GM06990 (cell line): ENCODE measurements around the gene KRTAP10-3.

ENCODE experiments used
- DNase-seq: peaks from one replicate; pipeline ENCODE4 v3.0.0-alpha.2; 2011; ENCODE audit not compliant: insufficient read length; ENCODE audit errors: extremely low read depth
- H3K27me3 ChIP-seq: replicated peaks from 2 replicates; pipeline ENCODE4 v1.6.0; 2011; ENCODE audit warnings: low read length; ENCODE audit not compliant: control insufficient read depth, insufficient read depth
- H3K36me3 ChIP-seq: 2 replicates; pipeline ENCODE4 v1.5.1; 2011; ENCODE audit warnings: low read length; ENCODE audit not compliant: control insufficient read depth, insufficient read depth
- H3K4me3 ChIP-seq: replicated peaks from 2 replicates; pipeline ENCODE4 v1.5.1; 2011; ENCODE audit warnings: low read depth, mild to moderate bottlenecking, control low read depth, low read length
- TF ChIP-seq, protein P1 (sequence below): IDR thresholded peaks from 2 replicates; pipeline ENCODE4 v1.5.1; 2011; ENCODE audit warnings: low read length, control low read depth, mild to moderate bottlenecking, inconsistent platforms; ENCODE audit not compliant: insufficient read depth, poor library complexity, severe bottlenecking

Gene KRTAP10-3

DNA sequence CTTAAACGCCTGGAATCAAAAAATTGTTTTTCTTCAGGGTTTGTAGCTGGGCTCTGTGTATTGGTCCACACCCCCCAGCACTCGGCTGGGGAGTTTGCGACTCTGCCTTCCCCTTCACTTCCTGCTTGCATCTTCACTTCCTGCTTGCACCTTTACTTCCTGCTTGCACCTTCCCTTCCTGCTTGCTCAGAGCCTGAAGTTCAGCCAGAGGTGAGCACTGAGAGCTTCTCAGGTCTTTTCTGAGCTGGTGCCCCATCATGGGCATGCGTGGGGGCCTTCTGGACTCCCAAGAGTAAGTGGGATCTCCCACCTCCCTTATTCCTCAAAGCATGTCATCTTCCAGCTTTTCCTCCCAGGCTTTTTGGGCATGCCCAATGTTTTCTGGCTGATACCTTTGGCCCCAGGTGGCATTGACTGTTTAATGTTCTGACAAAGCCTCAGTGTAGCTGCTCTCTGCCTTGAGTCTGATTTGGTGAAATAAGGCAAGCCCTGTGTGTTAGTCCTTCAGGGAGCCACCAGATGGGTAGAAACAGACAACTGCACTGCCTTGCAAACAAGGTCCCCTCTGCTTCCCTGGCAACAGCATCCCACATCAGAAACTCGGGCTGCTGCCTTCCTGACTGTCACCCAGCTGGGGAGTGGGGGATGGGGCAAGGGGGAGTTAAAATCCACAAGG lies 10.8 kb downstream of the KRTAP10-3 start:
- no peaks in the 10 kb centered on the region for H3K36me3 ChIP-seq
- TF ChIP-seq, protein P1, sequence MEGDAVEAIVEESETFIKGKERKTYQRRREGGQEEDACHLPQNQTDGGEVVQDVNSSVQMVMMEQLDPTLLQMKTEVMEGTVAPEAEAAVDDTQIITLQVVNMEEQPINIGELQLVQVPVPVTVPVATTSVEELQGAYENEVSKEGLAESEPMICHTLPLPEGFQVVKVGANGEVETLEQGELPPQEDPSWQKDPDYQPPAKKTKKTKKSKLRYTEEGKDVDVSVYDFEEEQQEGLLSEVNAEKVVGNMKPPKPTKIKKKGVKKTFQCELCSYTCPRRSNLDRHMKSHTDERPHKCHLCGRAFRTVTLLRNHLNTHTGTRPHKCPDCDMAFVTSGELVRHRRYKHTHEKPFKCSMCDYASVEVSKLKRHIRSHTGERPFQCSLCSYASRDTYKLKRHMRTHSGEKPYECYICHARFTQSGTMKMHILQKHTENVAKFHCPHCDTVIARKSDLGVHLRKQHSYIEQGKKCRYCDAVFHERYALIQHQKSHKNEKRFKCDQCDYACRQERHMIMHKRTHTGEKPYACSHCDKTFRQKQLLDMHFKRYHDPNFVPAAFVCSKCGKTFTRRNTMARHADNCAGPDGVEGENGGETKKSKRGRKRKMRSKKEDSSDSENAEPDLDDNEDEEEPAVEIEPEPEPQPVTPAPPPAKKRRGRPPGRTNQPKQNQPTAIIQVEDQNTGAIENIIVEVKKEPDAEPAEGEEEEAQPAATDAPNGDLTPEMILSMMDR, result no peak
- no peaks in the 10 kb centered on the region; the same call in 1 of the 2 replicates for H3K27me3 ChIP-seq
- H3K4me3 ChIP-seq, result no peak overlapping the region
- DNase-seq, result no peak

DNA sequence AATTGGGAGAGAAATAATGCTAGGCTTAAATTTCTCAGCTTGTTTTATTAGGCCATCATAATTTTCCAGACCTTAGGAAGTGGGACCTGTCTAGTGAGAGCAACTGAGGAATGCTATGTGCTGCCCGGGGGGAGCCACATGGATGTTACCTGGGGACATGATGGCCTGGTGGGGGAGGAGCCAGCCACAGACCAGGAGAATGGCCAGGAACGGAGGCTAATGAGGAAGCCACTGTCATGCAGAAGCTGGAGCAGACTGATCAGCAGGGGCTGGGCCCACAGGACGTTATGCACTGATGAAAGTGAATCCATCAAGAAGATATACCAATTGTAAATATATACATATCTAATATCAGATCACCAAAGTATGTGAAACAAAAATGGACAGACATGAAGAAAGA lies 14.0 kb downstream of the KRTAP10-3 start:
- no peak for DNase-seq
- no peaks in the 10 kb centered on the region for H3K36me3 ChIP-seq
- H3K4me3 ChIP-seq, result no peak overlapping the region
- H3K27me3 ChIP-seq, result no peaks in the 10 kb centered on the region
- TF ChIP-seq, protein P1, result no peak

DNA sequence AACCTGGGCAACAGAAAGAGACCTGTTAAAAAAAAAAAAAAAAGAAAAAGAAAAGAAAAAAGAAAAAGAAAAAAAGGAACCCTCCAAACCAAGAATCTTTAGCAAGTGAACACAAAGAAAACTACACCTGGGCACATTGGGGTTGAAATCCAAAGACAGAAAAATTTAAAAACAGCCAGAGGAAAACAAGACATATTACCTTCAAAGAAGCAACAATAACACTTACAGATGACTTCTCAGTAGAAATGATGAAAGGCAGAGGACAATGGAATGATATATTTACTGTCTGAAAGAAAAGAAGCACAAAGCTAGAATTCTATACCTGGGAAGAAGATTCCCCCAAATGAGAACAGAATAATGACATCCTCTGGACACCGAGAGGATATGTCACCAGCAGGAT lies 15.9 kb downstream of the KRTAP10-3 start:
- H3K4me3 ChIP-seq, result no peak overlapping the region

DNA sequence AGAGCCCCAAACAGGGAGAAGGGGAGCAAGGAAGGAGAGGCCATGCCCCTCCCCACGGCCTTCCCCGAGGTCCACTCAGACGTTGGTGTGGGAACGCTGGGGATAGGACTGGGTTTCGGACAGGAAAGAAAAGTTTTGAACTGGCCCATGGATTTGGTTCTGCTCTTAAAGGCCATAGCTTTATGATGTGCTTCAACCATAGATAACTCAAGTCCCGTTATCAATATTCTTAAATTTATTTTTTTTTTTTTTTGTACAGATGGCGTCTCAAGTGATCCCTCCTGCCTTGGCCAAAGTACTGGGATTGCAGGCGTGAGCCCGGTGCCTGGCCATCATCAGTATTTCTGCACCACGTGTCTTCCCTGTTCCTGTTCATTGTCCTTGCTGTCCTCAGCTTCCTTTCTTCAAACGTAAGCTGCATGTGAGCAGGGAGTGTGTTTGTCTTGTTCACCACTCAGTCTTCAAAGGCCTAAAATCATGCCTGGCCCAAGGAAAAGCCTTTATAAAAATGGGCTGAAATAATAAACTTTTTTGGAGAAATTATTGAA lies 17.8 kb downstream of the KRTAP10-3 start:
- Histone ChIP-seq H3K27me3 (no peaks in the 10 kb centered on the region), H3K4me3 (no peak overlapping the region), H3K36me3 (no peaks in the 10 kb centered on the region)
- no peak for DNase-seq
- TF ChIP-seq, protein P1, result no peak

More for the DNA sequence above, 15.9 kb downstream of the KRTAP10-3 start:
- H3K36me3 ChIP-seq, result no peaks in the 10 kb centered on the region
- TF ChIP-seq, protein P1, result no peak
- no peak for DNase-seq
- H3K27me3 ChIP-seq, result no peaks in the 10 kb centered on the region

DNA sequence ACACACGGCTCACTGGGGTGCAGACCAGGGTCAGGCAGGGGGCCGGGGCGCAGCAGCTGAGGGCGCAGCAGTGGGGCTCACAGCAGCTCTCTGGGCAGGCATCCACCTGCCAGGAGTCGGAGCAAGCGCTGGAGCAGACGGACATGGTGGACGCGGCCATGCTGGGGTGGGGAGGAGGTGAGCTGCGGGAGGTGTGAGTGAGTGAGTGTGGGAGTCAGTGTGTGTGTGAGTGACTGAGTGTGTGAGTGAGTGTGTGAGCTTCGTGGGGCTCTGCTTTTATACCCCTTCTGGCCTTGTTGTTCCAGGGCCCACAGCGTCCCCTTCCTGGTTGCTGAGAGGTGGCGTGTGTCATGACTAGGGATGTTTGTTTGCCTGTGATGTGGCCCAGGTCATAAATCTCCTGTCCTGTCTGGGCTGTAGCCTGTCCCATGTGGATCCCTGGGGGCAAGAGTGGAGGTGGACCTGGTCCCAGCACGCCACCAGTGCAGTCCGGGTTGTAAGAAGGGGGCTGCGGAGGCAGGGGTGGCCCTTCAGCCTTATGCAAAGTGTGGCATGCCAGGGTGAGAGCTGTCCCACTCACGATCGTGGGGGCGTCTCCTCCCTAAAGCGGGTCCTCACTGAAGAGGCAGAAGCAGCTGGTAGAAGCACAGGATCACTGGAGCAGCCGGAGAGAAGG lies 18.5 kb downstream of the KRTAP10-3 start, which contains the start of gene KRTAP10-1:
KRTAP10-1 (minus strand) TSS at position 205 of the 676 bp plus-strand sequence; CDS start at position 160, 45 bp downstream.
- no peak for DNase-seq
- no peaks in the 10 kb centered on the region for H3K27me3 ChIP-seq

More for the DNA sequence above, 18.5 kb downstream of the KRTAP10-3 start, which contains the start of gene KRTAP10-1:
- TF ChIP-seq, protein P1, result no peak
- Histone ChIP-seq H3K36me3 (no peaks in the 10 kb centered on the region), H3K4me3 (no peak within 1 kb of the TSS)
